ENCODE results near the gene CAPRIN1.

The CAPRIN1 gene

DNA sequence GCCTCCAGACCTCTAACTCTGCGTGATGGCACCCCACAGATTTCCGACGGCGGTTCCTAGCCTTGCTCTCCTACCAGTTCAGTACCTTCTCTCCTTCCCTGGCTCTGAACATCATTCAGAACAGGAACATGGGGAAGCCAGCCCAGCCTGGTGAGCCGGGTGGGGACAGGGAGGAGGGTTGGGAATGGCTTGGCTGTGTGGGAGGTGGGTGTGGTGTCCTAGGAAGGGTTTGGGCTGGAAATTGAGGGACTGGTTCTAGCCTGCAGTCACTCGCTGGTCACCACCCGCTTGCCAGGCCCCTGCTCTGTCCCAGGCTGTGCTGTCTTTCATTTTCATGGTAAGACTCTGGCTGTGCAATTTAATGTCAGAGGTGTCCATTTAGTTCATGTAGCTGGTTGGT lies 87.8 kb downstream of the CAPRIN1 start:
- Histone ChIP-seq H3K27me3 (ENCODE audit: control insufficient read depth, insufficient read depth, low read length, poor library complexity, severe bottlenecking) (no peaks in the 10 kb centered on the region), H3K4me1 (ENCODE audit: control insufficient read depth, insufficient read depth, low read length) (no peaks in the 10 kb centered on the region), H3K36me3 (ENCODE audit: control insufficient read depth, insufficient read depth, low read length) (peaks cover 62% of the 10 kb centered on the region), H3K4me3 (ENCODE audit: insufficient read depth, low read depth, low read length) (no peak overlapping the region), H3K9me3 (ENCODE audit: control insufficient read depth, low read length) (no peaks in the 10 kb centered on the region), H3K27ac (ENCODE audit: insufficient read depth, low read depth, low read length, poor library complexity, severe bottlenecking) (no peak overlapping the region)
- 95 to 96% methylated on average over 7 of the region's 7 CpGs for WGBS, 2 experiments

DNA sequence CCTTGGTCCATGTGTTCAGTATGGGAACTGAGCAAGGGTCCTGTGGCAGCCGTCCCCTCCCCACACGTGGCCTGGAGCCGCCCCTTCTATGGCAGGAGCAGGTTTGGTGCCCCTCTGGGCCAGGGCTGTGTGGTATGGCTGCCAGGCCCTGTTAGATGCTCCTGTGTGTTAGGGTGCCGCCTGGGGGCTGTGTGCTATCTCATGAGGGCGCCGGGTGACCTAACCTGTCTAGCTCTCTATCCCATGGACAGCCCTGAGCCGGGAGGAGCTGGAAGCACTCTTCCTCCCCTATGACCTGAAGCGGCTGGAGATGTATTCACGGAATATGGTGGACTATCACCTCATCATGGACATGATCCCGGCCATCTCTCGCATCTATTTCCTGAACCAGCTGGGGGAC lies 88.6 kb downstream of the CAPRIN1 start:
- H3K9me3 ChIP-seq (ENCODE audit: control insufficient read depth, low read length): no peaks in the 10 kb centered on the region
- no peaks in the 10 kb centered on the region for H3K4me1 ChIP-seq (ENCODE audit: control insufficient read depth, insufficient read depth, low read length)
- no peak overlapping the region for H3K4me3 ChIP-seq (ENCODE audit: insufficient read depth, low read depth, low read length)
- peaks cover 69% of the 10 kb centered on the region for H3K36me3 ChIP-seq (ENCODE audit: control insufficient read depth, insufficient read depth, low read length)
- no peaks in the 10 kb centered on the region for H3K27me3 ChIP-seq (ENCODE audit: control insufficient read depth, insufficient read depth, low read length, poor library complexity, severe bottlenecking)
- WGBS, 2 experiments: 95 to 96% methylated on average over 11 of the region's 11 CpGs
- no peak overlapping the region for H3K27ac ChIP-seq (ENCODE audit: insufficient read depth, low read depth, low read length, poor library complexity, severe bottlenecking)

DNA sequence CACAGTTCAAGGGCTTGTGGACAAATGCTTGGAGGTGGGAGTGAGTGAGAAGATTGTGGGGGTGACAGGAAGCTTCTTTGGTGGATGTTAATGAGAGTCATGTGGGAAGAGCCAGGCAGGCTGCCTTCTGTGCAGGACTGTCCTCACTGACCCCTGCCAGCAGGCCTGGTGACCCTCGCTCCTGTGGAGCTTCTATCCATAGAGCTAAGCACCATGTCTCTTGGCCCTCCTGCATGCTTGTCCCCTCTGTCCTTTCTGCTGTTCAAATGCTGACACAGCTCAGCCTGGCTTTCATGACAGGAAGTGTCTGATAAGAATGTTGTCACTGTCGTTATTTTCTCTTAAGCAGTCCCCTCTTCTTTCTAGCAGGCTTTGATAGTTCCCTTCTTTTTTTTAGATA lies 91.5 kb downstream of the CAPRIN1 start:
- Histone ChIP-seq H3K9me3 (ENCODE audit: control insufficient read depth, low read length) (no peaks in the 10 kb centered on the region), H3K36me3 (ENCODE audit: control insufficient read depth, insufficient read depth, low read length) (peaks cover 68% of the 10 kb centered on the region), H3K4me1 (ENCODE audit: control insufficient read depth, insufficient read depth, low read length) (no peaks in the 10 kb centered on the region), H3K27me3 (ENCODE audit: control insufficient read depth, insufficient read depth, low read length, poor library complexity, severe bottlenecking) (no peaks in the 10 kb centered on the region), H3K27ac (ENCODE audit: insufficient read depth, low read depth, low read length, poor library complexity, severe bottlenecking) (no peak overlapping the region), H3K4me3 (ENCODE audit: insufficient read depth, low read depth, low read length) (no peak overlapping the region)
- WGBS, 2 experiments: 95% methylated on average over 2 of the region's 2 CpGs

DNA sequence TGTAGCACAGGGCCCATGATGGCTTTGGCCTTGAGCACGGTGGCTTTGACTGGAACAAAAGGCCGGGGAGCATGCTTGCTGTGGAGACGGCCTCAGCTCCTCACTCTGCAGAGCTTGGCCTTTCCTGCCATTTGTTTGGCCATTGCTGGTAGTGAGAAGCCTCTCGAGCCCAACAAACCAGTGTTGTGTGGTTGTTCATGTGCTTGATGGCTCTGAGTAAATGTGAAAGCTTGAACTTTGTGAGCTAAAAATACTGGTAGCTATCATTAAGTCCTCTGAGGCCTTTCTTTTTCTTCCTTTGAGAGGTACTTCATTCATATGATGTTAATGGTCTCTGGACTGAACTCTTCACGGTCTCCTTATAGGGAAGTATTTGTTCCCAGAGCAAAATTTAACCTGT lies 93.5 kb downstream of the CAPRIN1 start:
- Histone ChIP-seq H3K36me3 (ENCODE audit: control insufficient read depth, insufficient read depth, low read length) (peaks cover 54% of the 10 kb centered on the region), H3K4me1 (ENCODE audit: control insufficient read depth, insufficient read depth, low read length) (no peaks in the 10 kb centered on the region), H3K27me3 (ENCODE audit: control insufficient read depth, insufficient read depth, low read length, poor library complexity, severe bottlenecking) (no peaks in the 10 kb centered on the region), H3K9me3 (ENCODE audit: control insufficient read depth, low read length) (no peaks in the 10 kb centered on the region), H3K4me3 (ENCODE audit: insufficient read depth, low read depth, low read length) (no peak overlapping the region), H3K27ac (ENCODE audit: insufficient read depth, low read depth, low read length, poor library complexity, severe bottlenecking) (no peak overlapping the region)
- WGBS, 2 experiments: 95 to 96% methylated on average over 5 of the region's 5 CpGs

DNA sequence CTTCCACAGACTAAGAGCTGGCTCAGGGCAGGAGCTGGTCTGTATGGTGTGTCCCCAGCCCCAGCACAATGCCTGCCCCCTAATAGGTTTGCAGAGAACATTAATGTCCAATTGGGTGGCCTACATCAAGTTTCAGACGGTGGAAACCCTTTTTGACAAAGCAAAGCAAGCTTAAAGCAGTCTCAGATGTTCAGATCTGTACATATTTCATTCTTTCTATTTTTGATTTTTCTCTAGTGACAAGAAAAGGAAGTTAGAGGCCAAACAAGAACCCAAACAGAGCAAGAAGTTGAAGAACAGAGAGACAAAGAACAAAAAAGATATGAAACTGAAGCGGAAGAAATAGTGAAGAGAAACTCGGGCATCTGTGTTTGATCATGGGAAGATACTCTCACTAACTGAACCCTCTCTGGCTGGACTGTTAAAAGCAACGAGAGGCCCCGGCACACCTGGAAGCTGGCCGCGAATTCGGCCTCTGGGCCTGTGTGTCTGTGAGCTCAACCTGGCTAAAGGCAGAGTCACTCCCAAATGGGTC lies 94.4 kb downstream of the CAPRIN1 start:
- WGBS, 2 experiments: 95% methylated on average over 8 of the region's 8 CpGs
- H3K4me3 ChIP-seq (ENCODE audit: insufficient read depth, low read depth, low read length): no peak overlapping the region
- H3K27ac ChIP-seq (ENCODE audit: insufficient read depth, low read depth, low read length, poor library complexity, severe bottlenecking): no peak overlapping the region
- H3K4me1 ChIP-seq (ENCODE audit: control insufficient read depth, insufficient read depth, low read length): no peaks in the 10 kb centered on the region
- H3K9me3 ChIP-seq (ENCODE audit: control insufficient read depth, low read length): no peaks in the 10 kb centered on the region
- no peaks in the 10 kb centered on the region for H3K27me3 ChIP-seq (ENCODE audit: control insufficient read depth, insufficient read depth, low read length, poor library complexity, severe bottlenecking)
- H3K36me3 ChIP-seq (ENCODE audit: control insufficient read depth, insufficient read depth, low read length): peaks cover 46% of the 10 kb centered on the region

DNA sequence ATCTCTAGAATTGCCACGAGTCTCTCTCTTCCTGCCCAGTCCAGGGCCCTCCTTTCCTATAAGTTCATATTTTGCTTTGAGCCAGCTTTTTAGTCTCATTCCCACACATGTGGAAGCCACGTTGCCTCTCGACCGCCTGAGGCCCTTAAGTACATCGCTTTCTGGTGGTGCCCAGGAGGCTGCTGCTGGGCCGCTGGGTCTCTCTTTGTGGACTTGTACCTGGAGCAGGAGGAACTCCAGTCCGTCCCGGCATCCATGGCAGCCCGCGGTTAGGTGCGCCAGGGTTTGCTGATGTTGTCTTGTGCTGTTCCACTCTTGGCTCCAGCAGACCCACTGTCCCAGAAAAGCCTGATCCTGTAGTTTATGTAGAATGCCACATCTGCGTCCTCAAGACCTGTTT lies 94.9 kb downstream of the CAPRIN1 start:
- whole genome bisulfite sequencing, 2 experiments: 95 to 96% methylated on average over 12 of the region's 12 CpGs
- H3K4me1 ChIP-seq (ENCODE audit: control insufficient read depth, insufficient read depth, low read length): no peaks in the 10 kb centered on the region

DNA sequence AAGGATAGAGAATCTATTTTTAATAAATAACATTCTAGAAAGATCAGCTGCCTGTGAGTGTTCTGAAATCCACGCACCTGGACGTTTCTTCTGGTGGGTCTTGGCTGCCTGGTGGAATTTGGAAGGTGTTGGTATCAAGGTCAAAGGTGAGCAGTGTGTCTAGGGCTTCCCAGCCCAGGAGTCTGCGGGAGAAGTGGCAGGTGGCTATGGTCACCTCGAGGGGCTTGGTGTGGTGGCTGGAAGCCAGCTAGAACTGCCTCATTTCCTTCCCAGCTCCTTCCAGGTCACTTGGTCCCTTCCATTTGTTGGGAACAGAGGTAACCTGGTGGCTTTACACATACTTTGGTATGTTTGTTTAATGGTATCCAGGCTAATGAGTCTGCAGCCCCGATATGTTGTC lies 95.3 kb downstream of the CAPRIN1 start:
- H3K36me3 ChIP-seq (ENCODE audit: control insufficient read depth, insufficient read depth, low read length): peaks cover 38% of the 10 kb centered on the region
- no peak overlapping the region for H3K4me3 ChIP-seq (ENCODE audit: insufficient read depth, low read depth, low read length)
- no peaks in the 10 kb centered on the region for H3K9me3 ChIP-seq (ENCODE audit: control insufficient read depth, low read length)
- no peak overlapping the region for H3K27ac ChIP-seq (ENCODE audit: insufficient read depth, low read depth, low read length, poor library complexity, severe bottlenecking)
- WGBS, 2 experiments: 89 to 95% methylated on average over 5 of the region's 5 CpGs
- no peaks in the 10 kb centered on the region for H3K27me3 ChIP-seq (ENCODE audit: control insufficient read depth, insufficient read depth, low read length, poor library complexity, severe bottlenecking)
- no peaks in the 10 kb centered on the region for H3K4me1 ChIP-seq (ENCODE audit: control insufficient read depth, insufficient read depth, low read length)

More for the DNA sequence above, 94.9 kb downstream of the CAPRIN1 start:
- Histone ChIP-seq H3K27me3 (ENCODE audit: control insufficient read depth, insufficient read depth, low read length, poor library complexity, severe bottlenecking) (no peaks in the 10 kb centered on the region), H3K4me3 (ENCODE audit: insufficient read depth, low read depth, low read length) (no peak overlapping the region), H3K9me3 (ENCODE audit: control insufficient read depth, low read length) (no peaks in the 10 kb centered on the region), H3K36me3 (ENCODE audit: control insufficient read depth, insufficient read depth, low read length) (peaks cover 41% of the 10 kb centered on the region), H3K27ac (ENCODE audit: insufficient read depth, low read depth, low read length, poor library complexity, severe bottlenecking) (no peak overlapping the region)

DNA sequence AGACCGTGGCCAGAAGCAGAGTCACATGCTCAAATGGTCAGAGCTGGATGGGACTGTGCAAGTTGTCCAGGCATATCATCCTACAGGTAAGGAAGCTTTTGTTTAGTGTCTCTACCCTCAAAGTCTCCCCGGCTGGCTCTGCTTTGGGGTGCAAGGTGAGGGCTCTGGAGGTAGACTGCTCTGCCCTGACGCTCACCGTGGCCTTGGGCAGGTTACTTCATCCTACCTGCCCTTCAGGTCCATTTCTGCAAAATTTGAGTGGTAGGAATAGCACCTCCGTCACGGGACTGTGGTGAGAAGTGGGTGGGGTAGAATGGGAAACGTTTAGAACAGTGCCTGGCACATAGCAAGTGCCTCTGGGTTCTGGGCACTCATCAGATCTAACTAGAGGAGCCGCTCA lies 96.0 kb downstream of the CAPRIN1 start:
- 94 to 96% methylated on average over 8 of the region's 8 CpGs for WGBS, 2 experiments
- peaks cover 32% of the 10 kb centered on the region for H3K36me3 ChIP-seq (ENCODE audit: control insufficient read depth, insufficient read depth, low read length)
- H3K27ac ChIP-seq (ENCODE audit: insufficient read depth, low read depth, low read length, poor library complexity, severe bottlenecking): no peak overlapping the region

DNA sequence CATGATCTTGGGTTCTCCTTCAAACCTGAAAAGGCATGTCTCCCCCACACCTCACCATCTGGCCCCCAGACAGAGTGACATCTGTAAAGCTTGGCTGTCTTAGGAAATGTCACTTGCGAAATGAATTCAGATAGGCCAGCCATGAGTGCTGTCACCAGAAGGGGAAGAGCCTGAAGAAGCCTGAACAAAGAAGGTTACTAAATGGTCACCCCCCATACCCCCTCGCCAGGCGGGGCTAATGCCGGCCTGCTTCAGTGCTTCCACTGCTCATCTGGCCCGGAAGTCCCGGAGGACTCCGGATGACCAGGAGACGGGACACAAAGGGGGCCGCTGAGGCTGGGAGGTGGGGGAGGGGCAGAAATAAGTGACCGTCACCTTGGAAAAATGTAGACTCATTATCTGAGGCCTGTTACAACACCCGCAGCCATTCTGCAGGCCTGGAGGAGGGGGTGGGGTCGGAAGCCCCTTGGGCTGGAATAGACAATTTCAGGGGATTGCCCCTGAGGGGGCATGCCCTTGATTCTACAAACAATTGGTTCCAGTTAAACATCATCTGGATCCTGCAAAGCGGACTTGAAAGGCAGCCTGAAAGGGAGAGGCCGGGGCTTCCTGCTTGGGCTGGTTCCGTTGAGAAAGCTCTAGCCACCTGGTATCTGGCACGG lies 97.1 kb downstream of the CAPRIN1 start:
- Histone ChIP-seq H3K27me3 (ENCODE audit: control insufficient read depth, insufficient read depth, low read length, poor library complexity, severe bottlenecking) (no peaks in the 10 kb centered on the region), H3K27ac (ENCODE audit: insufficient read depth, low read depth, low read length, poor library complexity, severe bottlenecking) (peak overlapping the region; percentile 47), H3K4me3 (ENCODE audit: insufficient read depth, low read depth, low read length) (no peak overlapping the region), H3K9me3 (ENCODE audit: control insufficient read depth, low read length) (no peaks in the 10 kb centered on the region), H3K36me3 (ENCODE audit: control insufficient read depth, insufficient read depth, low read length) (peaks cover 23% of the 10 kb centered on the region), H3K4me1 (ENCODE audit: control insufficient read depth, insufficient read depth, low read length) (no peaks in the 10 kb centered on the region)
- 85 to 93% methylated on average over 16 of the region's 16 CpGs for WGBS, 2 experiments

More for the DNA sequence above, 96.0 kb downstream of the CAPRIN1 start:
- Histone ChIP-seq H3K4me1 (ENCODE audit: control insufficient read depth, insufficient read depth, low read length) (no peaks in the 10 kb centered on the region), H3K27me3 (ENCODE audit: control insufficient read depth, insufficient read depth, low read length, poor library complexity, severe bottlenecking) (no peaks in the 10 kb centered on the region), H3K4me3 (ENCODE audit: insufficient read depth, low read depth, low read length) (no peak overlapping the region), H3K9me3 (ENCODE audit: control insufficient read depth, low read length) (no peaks in the 10 kb centered on the region)

DNA sequence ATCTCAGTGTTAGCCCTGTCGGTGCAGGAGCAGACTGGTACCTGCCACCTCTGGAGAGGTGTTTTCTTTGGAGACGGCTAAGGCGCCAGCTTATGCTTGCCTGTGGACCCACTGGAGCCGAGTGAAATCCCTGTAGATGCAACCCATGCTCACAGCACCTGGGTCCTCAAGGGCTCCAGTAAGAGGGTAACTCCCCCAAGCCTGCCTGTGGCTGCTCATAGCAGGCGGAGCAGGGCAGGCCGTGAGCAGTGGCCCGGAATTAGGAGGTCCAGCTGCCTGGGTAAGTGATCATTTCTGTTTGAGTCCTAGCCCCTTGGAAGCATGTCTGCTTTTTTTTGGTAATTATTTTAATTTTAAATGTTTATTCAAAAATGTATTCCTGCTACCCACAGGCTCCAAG lies 97.7 kb downstream of the CAPRIN1 start:
- peak overlapping the region; percentile 27 for H3K27ac ChIP-seq (ENCODE audit: insufficient read depth, low read depth, low read length, poor library complexity, severe bottlenecking)
- H3K4me3 ChIP-seq (ENCODE audit: insufficient read depth, low read depth, low read length): no peak overlapping the region
- no peaks in the 10 kb centered on the region for H3K27me3 ChIP-seq (ENCODE audit: control insufficient read depth, insufficient read depth, low read length, poor library complexity, severe bottlenecking)
- 93 to 95% methylated on average over 7 of the region's 7 CpGs for WGBS, 2 experiments
- peaks cover 20% of the 10 kb centered on the region for H3K36me3 ChIP-seq (ENCODE audit: control insufficient read depth, insufficient read depth, low read length)
- H3K4me1 ChIP-seq (ENCODE audit: control insufficient read depth, insufficient read depth, low read length): no peaks in the 10 kb centered on the region
- H3K9me3 ChIP-seq (ENCODE audit: control insufficient read depth, low read length): no peaks in the 10 kb centered on the region

Data from ectodermal cell (in vitro differentiated cells).